Measurements from ENCODE around the gene PGM2.
"Not testable (repeated sequence)": the region's sequence is repeated elsewhere in the genome, so short reads cannot be mapped to it uniquely, and the experiment has no call there.

Gene PGM2

DNA sequence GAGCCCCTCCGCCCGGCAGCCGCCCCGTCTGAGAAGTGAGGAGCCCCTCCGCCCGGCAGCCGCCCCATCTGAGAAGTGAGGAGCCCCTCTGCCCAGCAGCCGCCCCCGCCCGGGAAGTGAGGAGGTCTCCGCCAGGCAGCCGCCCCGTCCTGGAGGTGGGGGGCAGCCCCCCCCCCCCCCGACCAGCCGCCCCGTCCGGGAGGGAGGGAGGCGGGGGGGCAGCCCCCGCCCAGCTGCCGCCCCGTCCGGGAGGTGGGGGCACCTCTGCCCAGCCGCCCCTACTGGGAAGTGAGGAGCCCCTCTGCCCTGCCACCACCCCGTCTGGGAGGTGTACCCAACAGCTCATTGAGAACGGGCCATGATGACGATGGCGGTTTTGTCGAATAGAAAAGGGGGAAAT lies 6.0 kb upstream of the PGM2 start:
- FAIRE-seq = not testable (repeated sequence)

DNA sequence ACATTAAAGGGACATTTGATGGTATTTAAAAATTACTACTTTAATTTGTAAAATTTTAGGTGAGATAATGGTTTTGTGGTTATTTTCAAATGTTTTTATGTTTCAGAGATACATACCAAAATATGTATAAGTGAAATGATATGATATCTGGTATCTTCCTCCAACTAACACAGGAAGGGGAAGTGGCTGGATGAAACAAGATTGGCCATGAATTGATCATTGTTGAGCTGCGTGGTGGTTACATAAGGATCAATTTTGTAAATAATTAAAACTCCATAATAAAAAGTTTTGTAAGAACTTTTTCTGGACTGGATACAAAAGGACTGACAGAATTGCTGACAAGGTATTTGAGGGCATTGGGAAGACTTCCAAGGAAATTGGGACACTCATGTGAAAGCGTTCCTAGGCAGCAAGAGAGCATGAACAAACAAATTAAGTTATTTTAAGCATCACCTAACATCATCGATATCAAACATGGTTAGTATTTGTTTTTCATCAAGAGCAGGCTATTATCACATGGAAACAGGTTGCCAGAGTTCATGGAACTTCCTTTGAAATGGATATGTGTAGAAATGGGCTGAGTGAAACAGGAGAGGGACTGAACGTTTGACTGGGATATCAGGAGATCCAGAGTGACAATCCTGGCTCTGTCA lies 4.4 kb upstream of the PGM2 start:
- no peak for FAIRE-seq

DNA sequence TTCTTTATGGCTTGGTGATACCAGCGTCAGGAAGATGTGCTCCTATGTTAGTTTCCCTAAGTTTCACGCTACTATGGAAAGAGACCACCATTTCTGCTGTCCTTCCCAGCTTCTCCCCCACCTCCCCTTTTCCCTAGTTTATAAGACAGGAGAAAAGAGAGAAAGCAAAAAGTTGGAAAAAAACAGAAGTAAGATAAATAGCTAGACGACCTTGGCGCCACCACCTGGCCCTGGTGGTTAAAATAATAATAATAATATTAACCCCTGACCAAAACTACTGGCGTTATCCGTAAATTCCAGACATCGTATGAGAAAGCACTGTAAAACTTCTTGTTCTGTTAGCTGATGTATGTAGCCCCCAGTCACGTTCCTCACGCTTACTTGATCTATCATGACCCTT lies 985 bp upstream of the PGM2 start:
- FAIRE-seq = not testable (repeated sequence)

DNA sequence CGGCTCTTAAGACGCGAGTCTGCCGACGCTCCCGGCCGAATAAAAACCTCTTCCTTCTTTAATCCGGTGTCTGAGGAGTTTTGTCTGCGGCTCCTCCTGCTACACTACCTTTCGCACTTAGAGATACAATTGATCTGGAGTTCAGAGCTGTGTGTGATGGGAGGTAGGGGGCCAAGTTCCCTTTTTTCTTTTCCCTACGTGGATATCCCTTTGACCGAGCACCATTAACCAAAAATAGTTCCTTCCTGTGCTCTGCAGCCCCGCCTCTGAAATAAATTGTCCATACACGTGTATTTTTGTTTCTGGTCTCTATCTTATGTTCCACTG lies 555 bp upstream of the PGM2 start:
- FAIRE-seq = no peak

DNA sequence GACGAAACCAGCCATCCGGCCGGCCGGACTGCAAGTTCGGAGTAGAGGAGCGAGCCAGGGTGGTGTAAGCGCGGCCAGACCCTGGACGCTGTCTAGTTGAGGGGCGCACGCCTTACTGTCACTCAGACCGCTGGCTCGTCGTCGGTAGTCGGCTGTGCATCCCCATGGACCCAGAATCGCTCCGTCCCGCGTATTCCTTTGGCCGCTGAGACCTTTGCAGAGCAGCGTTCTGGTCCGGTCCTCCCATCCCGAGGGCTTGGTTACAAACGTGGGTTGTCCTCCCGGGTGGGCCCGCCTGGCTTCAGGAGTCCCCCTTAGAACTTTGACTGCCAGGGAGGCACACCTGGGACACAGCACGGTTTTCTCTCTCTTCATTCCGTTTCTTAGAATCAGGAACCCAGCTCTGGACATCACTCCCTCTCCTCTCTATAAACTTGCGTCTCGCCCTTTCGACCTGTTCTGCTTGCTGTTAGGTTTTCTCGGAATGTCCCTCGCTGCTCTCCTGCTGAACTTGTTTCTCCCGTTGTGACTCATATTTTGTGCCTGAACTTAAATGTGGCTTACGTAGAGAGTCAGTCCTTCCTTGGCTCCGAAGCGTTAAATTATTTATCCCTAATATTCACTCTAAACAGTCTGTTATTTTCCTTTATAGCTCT lies 672 bp downstream of the PGM2 start:
- FAIRE-seq = no peak

DNA sequence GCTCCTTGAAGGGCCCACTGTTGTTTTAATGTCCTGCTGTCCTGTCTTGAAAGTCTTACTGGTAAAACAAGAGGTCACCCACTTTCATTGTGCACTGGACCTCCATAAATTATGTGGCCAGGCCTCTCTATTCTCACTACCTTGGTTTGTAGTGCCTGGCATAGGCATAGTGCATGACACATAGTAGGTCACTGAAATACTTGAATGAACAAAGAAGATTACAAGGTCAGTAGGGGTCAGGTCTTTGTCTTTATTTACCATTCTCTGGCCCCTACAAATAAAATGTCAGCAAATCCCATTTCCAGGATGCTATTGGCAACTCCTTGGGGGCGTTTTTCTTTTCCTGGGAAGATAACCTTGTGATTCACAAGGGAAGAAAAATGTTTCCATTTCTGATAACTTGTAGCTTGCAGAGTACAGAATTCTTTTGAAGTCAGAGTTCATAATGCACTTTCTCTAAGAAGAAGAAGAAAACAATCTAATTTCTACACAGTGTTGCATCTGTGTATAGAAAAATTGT lies 1.4 kb downstream of the PGM2 start:
- FAIRE-seq = no peak

DNA sequence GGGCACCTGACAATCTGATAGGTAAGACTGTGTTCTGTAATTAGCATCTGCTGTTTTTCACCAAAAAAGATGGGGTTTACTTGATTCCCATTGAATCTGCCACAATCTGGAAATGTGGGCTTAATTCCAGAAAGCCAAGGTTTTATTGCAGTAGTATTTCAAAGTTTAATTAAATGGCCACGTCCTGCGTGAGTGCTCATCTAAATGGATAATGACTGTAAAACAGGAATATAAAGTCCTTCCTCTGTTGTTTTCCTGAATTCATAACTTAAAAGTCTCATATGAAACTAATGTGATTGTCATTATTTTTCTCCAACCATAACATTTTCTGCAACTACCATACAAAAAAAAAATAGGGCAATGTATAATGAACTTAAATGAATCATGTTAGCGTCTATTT lies 2.4 kb downstream of the PGM2 start:
- FAIRE-seq = no peak

DNA sequence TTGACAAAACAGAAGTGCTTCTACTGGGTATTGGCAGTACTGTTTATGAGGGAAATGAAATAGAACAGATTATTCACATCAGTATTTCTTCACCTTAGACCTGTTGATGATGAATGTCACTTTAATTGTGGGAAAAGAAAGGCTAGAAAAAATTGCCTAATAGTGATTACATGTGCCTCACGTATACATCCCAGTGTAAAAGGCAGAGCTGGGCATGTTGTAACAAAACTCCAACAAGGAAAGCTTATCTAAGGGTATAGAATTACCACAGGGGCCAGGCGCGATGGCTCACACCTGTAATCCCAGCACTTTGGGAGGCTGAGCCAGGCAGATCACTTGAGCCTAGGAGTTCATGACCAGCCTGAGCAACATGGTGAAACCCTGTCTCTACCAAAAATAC lies 4.2 kb downstream of the PGM2 start:
- FAIRE-seq = no peak

DNA sequence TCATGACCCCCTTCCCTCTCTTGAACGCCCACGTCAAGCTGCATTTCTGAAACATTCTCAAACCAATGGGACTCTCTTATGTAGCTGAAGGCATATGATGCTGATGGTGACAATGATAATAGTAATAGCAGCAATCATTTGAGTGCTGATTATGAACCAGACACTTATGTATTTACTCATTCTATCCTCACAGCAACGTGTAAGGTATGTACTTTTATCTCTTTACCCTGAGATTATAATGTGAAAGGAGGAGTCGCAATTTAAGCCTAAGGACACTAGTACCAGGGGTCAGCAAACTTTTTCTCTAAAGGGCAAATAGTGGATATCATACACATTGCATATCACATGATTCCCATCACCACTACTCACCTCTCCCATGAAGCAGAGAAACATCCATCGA lies 8.5 kb downstream of the PGM2 start:
- no peak for FAIRE-seq

DNA sequence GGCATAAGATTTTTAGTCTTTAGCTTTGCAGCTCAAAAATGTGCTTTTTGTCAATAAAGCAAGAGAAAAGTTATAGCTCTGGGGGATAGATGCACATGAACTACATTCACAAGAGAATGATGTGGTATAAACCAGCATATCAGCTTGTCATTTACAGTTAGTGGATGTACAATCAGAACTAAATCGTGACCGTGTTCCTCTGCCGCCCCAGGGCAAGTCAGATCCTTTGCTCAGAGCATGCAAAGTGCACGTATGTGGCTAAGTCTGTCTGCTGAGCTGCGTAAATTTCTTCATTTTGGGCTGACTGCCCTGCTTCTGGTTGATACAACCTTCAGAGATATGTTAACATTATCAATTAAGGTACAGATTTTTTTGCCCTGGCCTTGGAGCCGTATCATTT lies 9.3 kb downstream of the PGM2 start:
- no peak for FAIRE-seq

DNA sequence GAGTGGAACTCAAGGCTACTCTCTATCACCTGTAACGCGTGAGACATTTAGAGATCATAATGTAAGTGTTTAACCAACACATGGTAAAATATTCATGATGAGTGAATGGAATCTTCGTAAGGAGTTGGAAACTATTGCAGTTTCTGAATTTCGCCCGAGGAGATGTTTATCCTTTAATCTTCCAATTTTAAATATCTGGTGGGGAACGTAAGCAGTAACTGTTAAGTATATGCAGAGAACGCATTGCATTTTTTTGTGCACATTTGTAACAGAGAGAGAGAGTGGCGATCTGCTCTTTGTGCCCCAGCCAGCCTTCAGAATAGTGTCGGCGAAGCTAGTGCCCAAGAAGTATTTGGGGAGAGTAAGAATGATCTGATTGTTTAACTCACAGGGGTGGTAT lies 9.8 kb downstream of the PGM2 start:
- FAIRE-seq = no peak

DNA sequence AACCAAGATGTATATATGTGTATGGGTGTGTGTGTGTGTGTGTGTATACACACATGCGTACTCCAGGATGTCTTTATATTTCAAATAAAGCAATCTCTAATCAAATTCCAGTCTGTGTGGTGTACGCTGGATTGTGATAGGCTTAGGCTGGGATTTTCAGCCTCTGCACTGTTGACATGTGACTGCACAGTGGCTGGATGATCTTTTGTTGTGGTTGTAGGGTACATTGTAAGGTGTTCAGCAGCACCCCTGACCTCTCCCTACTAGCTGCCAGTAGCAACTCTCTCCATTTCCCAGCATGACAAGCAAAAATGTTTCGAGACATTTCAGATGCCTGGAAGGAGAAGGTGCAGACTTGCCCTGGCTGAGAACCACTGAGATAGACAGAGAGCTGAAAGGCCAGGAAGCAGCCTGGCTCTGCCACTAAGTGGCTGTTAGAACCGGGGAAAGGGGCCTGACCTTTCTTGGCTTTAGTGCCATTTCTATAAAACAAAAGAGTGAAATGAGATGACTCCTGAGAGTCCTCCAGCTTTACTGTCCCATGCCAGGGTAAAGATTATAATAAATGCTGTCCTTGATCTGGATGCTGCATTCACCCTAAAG lies 10.5 kb downstream of the PGM2 start:
- no peak for FAIRE-seq

DNA sequence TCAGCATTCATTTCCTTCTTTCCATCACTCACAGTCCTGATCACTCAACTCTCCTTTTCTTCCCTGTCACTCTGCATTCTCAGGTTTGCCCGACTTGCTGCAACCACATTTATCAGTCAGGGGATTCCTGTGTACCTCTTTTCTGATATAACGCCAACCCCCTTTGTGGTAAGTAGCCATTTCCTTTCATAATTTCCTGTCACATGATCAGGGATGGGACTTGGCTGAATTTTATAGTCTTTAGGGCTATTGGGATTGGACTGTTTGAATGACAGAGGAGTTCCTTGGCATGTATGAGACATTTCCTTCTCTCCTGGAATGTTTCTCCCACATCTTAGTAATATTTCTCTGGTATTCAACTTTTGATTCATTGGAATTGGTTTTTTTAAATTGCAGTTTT lies 11.0 kb downstream of the PGM2 start:
- FAIRE-seq = no peak

DNA sequence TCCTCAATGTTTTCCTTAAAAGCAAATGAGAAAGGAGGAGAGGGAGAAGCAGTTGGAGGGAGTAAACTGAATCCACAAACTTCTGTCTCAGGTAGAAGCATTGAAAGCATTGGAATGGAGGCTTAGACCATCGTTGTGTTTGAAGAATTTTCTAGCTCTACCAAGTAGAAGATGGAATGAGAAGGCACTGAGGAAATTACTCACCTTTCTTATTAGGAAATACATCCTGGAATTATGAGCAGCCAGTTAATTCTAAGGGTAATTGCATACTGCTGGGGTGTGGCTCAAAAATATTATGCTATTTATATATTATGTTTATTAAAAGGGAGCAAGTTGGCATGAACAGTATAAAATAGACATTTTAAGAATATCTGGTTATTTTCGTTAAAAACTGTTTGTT lies 12.9 kb downstream of the PGM2 start:
- no peak for FAIRE-seq

DNA sequence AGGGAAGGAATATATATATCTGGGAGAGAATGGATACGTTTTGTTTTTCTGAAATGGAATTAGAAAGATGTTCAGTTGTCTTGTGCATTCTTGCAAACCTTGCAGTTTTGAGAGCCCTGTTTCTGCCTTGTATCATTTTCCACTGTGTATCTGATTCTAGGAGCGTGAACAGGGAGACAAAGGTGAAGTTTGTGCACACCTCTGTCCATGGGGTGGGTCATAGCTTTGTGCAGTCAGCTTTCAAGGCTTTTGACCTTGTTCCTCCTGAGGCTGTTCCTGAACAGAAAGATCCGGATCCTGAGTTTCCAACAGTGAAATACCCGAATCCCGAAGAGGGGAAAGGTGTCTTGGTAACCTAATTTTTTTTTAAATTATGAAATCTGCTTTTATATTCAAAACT lies 17.7 kb downstream of the PGM2 start:
- no peak for FAIRE-seq

DNA sequence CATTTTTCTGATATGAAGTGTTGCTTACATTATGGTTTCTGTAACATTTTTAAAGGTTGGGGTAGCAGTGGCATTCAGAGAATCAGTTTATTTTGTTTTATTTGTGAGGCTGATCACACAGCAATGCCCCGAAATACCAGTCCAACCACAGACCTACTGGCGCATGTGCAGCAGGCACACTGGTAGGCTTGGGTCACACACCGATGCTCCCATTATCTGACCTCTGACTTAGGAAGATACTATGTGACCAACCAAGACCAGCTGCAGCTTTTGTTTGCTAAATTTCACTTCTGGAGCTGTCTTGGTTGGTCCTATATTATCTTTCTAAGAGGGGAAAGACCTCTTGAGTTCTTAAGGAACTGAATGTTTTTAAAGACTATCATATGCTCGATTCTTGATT lies 18.7 kb downstream of the PGM2 start:
- FAIRE-seq = no peak

DNA sequence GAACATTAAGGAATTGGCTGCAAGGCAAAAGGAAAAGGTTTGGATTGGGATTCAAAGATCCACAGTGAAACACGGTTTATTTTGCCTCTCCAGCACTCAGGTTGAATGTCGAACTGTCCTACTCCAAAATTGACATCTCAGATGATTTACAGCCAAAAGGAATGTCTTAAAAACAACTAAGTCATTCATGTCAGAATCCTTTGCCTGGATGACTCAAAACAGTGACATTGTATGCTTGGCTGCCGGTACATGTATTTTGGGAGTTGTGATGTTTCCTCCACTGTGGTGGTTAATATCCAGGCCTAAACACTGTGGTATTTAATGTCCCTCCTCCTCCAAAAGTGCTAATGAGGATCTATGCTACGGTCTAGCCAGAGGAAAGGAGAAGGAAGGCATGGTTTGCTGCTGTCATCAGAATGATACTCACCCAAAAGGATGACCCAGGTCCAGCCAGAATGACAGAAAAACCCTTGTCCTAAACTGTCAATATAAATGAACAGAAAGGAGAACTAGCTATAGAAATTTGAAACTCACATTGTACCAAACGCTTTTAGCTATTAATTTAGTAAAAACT lies 20.9 kb downstream of the PGM2 start:
- no peak for FAIRE-seq

DNA sequence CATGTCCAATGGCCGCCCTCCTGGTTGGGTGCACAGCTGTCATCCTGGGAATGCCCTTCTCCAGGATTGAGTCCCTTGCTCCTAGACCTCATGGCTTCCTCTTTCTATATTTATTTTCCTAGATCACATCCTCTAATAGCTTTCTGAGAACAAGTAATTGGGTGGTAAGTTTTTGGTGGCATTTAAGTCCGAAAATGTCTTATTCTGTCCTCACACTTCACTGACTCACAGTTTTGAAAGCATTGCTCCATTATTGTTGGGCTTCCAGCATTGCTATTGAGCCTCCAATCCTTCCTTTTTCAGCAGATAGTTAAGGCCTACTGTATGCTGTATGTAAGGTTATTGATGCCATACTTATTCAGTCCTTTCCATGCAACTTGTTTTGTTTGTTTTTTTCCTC lies 25.9 kb downstream of the PGM2 start:
- no peak for FAIRE-seq

DNA sequence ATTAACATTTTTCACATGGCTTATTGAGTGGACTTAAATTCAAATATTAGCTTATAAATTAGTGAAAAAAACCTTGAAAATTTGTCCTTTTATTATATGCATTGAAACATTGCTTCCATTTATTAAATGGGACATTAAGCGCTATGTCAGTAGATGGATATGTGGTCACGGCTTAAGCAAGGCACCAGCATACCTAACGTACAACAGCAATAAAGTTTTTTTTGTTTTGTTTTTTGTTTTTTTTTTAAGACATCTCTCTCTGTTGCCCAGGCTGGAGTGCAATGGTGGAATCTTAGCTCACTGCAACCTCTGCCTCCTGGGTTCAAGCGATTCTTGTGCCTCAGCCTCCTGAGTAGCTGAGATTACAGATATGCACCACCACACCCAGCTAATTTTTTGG lies 31.6 kb downstream of the PGM2 start:
- no peak for FAIRE-seq

DNA sequence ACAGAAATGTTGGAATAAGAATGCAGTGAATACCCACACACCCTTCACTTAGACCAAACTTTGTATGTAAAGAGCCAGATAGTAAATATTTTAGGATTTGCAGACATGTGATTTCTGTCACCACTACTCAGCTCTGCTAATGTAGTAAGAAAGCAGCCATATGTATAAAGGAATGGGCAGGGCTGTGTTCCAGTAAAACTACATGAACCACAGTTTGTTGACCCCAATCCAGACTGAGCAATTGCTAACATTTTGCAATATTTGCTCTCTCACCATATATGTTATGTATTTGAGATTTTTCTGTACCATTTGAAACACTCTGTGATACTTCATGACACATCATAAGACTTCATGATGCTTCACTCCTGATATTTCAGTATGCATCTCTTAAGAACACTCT lies 32.4 kb downstream of the PGM2 start:
- no peak for FAIRE-seq

DNA sequence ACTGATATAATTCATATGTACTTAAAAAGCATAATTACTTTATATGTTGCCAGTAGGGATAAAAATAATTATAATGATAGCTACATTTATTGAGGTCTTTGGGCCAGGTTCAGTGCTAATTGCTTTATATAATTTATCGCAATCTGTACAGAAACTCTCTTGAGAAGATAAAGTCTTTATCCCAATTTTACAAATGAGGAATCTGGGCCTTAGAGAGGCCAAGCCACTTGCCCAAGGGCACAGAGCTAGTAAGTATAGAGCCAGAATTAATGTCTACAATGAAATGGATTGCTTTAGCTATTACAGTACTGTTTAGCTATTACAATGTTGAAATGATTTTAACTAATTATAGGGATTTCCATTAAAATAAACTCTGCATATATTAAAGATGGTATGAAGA lies 33.8 kb downstream of the PGM2 start:
- no peak for FAIRE-seq

DNA sequence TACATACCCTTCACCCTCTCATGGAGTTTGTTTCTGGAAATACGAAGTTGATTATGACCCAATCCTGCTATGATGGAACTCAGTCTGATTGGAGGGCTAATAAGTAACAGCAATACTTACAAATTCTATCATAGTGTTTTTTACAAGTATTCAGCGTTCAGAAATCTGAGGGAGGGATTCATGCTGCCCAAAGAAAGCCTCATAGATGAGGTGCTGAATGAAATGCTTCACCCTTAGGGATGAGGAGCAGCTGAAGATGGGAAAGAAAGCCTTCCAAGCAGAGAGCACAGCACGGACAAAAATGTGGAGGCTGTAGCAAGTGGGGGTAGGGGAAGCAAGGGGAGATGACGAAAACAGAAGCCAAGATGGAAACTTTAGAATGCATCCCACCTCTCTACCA lies 36.5 kb downstream of the PGM2 start:
- no peak for FAIRE-seq

DNA sequence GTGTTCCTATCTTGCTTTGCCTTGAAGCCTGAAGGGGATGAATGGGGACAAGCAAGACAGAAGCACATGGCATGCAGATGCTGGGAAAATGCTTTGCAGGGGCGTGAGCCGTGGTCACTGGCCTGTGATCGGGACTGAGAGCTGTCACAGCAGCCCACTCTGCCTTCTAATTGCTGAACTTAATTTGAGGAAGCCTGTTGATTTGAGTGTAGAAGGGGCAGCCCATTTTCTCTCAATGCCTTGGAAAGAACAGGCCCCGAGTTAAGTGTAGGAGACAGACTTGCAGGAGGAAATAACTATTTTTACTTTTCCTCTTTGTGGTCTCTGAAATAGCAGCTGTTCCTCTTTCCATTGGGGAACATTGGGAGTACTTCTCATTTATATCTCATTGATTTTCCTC lies 38.3 kb downstream of the PGM2 start:
- FAIRE-seq = no peak

DNA sequence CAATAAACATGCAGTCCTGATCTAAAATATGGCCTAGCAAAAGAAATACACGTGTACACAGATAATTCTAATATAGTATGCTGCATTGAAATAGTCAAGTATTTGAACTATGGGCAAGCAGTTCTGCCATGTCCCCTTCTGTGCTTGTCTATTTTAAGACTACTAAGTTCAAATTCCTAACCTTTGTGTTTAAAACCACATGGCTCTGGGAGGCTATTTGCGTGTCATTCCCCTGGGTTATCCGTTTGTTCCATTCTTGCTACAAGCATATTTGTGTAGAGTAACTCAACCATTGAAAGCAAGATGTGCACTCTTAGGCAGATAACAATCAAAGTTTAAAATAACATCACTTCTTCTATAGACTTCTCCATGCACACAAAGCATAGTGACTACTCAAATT lies 39.0 kb downstream of the PGM2 start:
- FAIRE-seq = no peak

Measured in TTC549 (cell line).